Left ventricle myocardium superior (tissue), 1 donor: ENCODE results near the gene TREH. TPM values are rescaled to one million over a fixed set of nuclear protein-coding genes. Genes with fewer than 3 reads are reported as not detected.
A peak's percentile ranks its signal among the peaks of the same experiment; 100 is the strongest.

Experiments used
- ATAC-seq: fragments of 200-7000 bp; cut with Tn5 transposase; one replicate; pipeline ENCODE4 v1.9.1; 2020; ENCODE audit warnings: mild to moderate bottlenecking, moderate library complexity
- DNase-seq: peaks from one replicate; pipeline ENCODE4 v3.0.0-alpha.2; 2020
- intact Hi-C: fragments of 100-400 bp; cut with micrococcal nuclease; formaldehyde crosslinking; loops from one replicate; pipeline ENCODE4 v1.11.0; 2022
- total RNA-seq: library from RNA; stranded (reverse); fragmentation: NEBNext Ultra II Directional; extraction: Animal tissue kit (Norgen Biotek cat#: 25700); gene quantifications from one replicate; pipeline ENCODE4 v1.2.1, GENCODE V29; 2021
- donor health status: DM: no; HTN: yes; CAD: no; lungs with severe emphysema.

The TREH gene
- total RNA-seq, 1 donor from 2014 or later, result not detected

- intact Hi-C loops, result no loop called here
- ATAC-seq (no peak), DNase-seq (peak; percentile 12)
These were observed 5.9 kb downstream of the TREH start for GRCh38 chr11:118673361-118674081.

GRCh38 chr11:118672846-118673245, 6.6 kb downstream of the TREH start:
- no peak for DNase-seq
- intact Hi-C loops, result no loop called here
- ATAC-seq, result no peak

GRCh38 chr11:118671254-118671653, 8.2 kb downstream of the TREH start:
- DNase-seq (no peak), ATAC-seq (no peak)
- intact Hi-C loops, result no loop called here

GRCh38 chr11:118670063-118670462, 9.4 kb downstream of the TREH start:
- DNase-seq (no peak), ATAC-seq (no peak)
- intact Hi-C loops, result no loop called here

- no peak for ATAC-seq
- no peak for DNase-seq
- intact Hi-C loops, result no loop called here
These were observed 13.1 kb downstream of the TREH start for GRCh38 chr11:118666371-118666770.

- DNase-seq, result no peak
- intact Hi-C loops, result no loop called here
- no peak for ATAC-seq
These were observed 15.5 kb downstream of the TREH start for GRCh38 chr11:118663902-118664301.

- no peak for DNase-seq
- no peak for ATAC-seq
- intact Hi-C loops, result no loop called here
These were observed 16.1 kb downstream of the TREH start for GRCh38 chr11:118663381-118663780.

GRCh38 chr11:118662401-118663271, 16.8 kb downstream of the TREH start:
- DNase-seq, result no peak
- no peak for ATAC-seq
- intact Hi-C loops, result no loop called here

GRCh38 chr11:118661425-118662301, 17.8 kb downstream of the TREH start:
- intact Hi-C loops, result no loop called here
- DNase-seq (peak; percentile 35), ATAC-seq (no peak)

GRCh38 chr11:118660681-118661424, 18.6 kb downstream of the TREH start:
- DNase-seq (no peak), ATAC-seq (no peak)
- intact Hi-C loops, result no loop called here

- ATAC-seq, result peak; percentile 0
- DNase-seq, result no peak
- intact Hi-C loops, result loop anchor here (10.0 kb wide), 1 partner anchor 65 kb away; no protein-coding TSS in a partner anchor
These were observed 19.3 kb downstream of the TREH start for GRCh38 chr11:118659953-118660680.

- intact Hi-C loops, result loop anchor here (10.0 kb wide), 1 partner anchor 65 kb away; no protein-coding TSS in a partner anchor
- DNase-seq, result peak; percentile 95
- ATAC-seq, result peak; percentile 80
These were observed 20.0 kb downstream of the TREH start for GRCh38 chr11:118659314-118659952.

GRCh38 chr11:118658429-118659313, 20.8 kb downstream of the TREH start:
- ATAC-seq (peak; percentile 29), DNase-seq (no peak)
- intact Hi-C loops, result loop anchor here (10.0 kb wide), 1 partner anchor 64 kb away; no protein-coding TSS in a partner anchor

GRCh38 chr11:118657709-118658428, 21.6 kb downstream of the TREH start:
- intact Hi-C loops, result loop anchor here (10.0 kb wide), 1 partner anchor 63 kb away; no protein-coding TSS in a partner anchor
- DNase-seq, result no peak
- peak; percentile 1 for ATAC-seq

GRCh38 chr11:118657238-118657637, 22.2 kb downstream of the TREH start:
- no peak for DNase-seq
- no peak for ATAC-seq
- intact Hi-C loops, result loop anchor here (10.0 kb wide), 1 partner anchor 62 kb away; no protein-coding TSS in a partner anchor
